Neural cell (in vitro differentiated cells): ENCODE results near the gene PBX1. TPM values are rescaled to one million over a fixed set of nuclear protein-coding genes. Genes with fewer than 3 reads are reported as not detected.

ENCODE experiments used
- H2AFZ ChIP-seq: fragments of 200-600, 300-800 bp; sonication (generic), shearing (Covaris generic); 2 replicates; pipeline ENCODE4 v1.6.0; 2014; ENCODE audit warnings: low read depth, mild to moderate bottlenecking, antibody characterized with exemption, low read length, moderate library complexity
- H3F3A ChIP-seq: fragments of 200-600 bp; shearing (Covaris generic); 2 replicates; pipeline ENCODE4 v1.6.1; 2016; ENCODE audit warnings: mild to moderate bottlenecking, moderate library complexity, mixed read lengths, antibody characterized with exemption, low read length; ENCODE audit not compliant: insufficient read depth, poor library complexity, severe bottlenecking
- H3K27ac ChIP-seq: fragments of 200-600, 300-800 bp; sonication (generic), shearing (Covaris generic); 2 replicates; pipeline ENCODE4 v1.5.1; 2014; ENCODE audit warnings: mild to moderate bottlenecking, low read length, moderate library complexity
- H3K27me3 ChIP-seq: fragments of 300-800, 200-600 bp; sonication (generic), shearing (Covaris generic); 2 replicates; pipeline ENCODE4 v1.6.0; 2014; ENCODE audit warnings: mild to moderate bottlenecking, low read depth, low read length, moderate library complexity; ENCODE audit not compliant: insufficient read depth
- H3K36me3 ChIP-seq: fragments of 300-800, 200-600 bp; sonication (generic), shearing (Covaris generic); 2 replicates; pipeline ENCODE4 v1.5.1; 2014; ENCODE audit warnings: mild to moderate bottlenecking, antibody characterized with exemption, low read length, moderate library complexity; ENCODE audit not compliant: insufficient read depth
- H3K4me2 ChIP-seq: fragments of 300-800, 200-600 bp; sonication (generic), shearing (Covaris generic); 2 replicates; pipeline ENCODE4 v1.6.0; 2014; ENCODE audit warnings: mild to moderate bottlenecking, low read length
- H3K4me3 ChIP-seq: fragments of 300-800, 200-600 bp; sonication (generic), shearing (Covaris generic); 2 replicates; pipeline ENCODE4 v1.5.1; 2014; ENCODE audit warnings: mild to moderate bottlenecking, low read length, moderate library complexity
- H3K79me2 ChIP-seq: fragments of 200-600 bp; shearing (Covaris generic); replicated peaks from 2 replicates; pipeline ENCODE4 v1.6.0; 2014; ENCODE audit warnings: mild to moderate bottlenecking, low read length, moderate library complexity; ENCODE audit not compliant: insufficient read depth
- H3K9ac ChIP-seq: fragments of 300-800, 200-600 bp; sonication (generic), shearing (Covaris generic); 2 replicates; pipeline ENCODE4 v1.6.1; 2016; ENCODE audit warnings: mild to moderate bottlenecking, low read length, mixed read lengths
- H3K9me2 ChIP-seq: fragments of 200-600 bp; shearing (Covaris generic); 2 replicates; pipeline ENCODE4 v1.6.1; 2016; ENCODE audit warnings: mild to moderate bottlenecking, low read length, mixed read lengths; ENCODE audit not compliant: insufficient read depth
- H3K9me3 ChIP-seq: fragments of 200-600, 300-800 bp; sonication (generic), shearing (Covaris generic); 2 replicates; pipeline ENCODE4 v1.6.1; 2016; ENCODE audit warnings: mild to moderate bottlenecking, mixed run types, low read length, moderate library complexity, mixed read lengths
- H4K20me1 ChIP-seq: fragments of 200-600 bp; shearing (Covaris generic); 2 replicates; pipeline ENCODE4 v1.6.1; 2016; ENCODE audit warnings: mild to moderate bottlenecking, mixed run types; ENCODE audit not compliant: insufficient read depth
- CTCF ChIP-seq: fragments of 450-650 bp; IDR thresholded peaks from 2 replicates; pipeline ENCODE4 v1.5.1; 2014; ENCODE audit warnings: antibody characterized with exemption, mild to moderate bottlenecking, moderate library complexity; ENCODE audit not compliant: poor library complexity, severe bottlenecking
- EP300 ChIP-seq: fragments of 450-650 bp; conservative IDR thresholded peaks from 2 replicates; pipeline ENCODE4 v1.6.1; 2014; ENCODE audit warnings: antibody characterized with exemption, mild to moderate bottlenecking, moderate library complexity; ENCODE audit not compliant: poor library complexity, severe bottlenecking
- EZH2 ChIP-seq: fragments of 200-600, 300-800 bp; shearing (Covaris generic), sonication (generic); IDR thresholded peaks from 2 replicates; pipeline ENCODE4 v1.6.1; 2014; ENCODE audit warnings: antibody characterized with exemption, low read length, borderline replicate concordance, mild to moderate bottlenecking; ENCODE audit not compliant: insufficient read depth, poor library complexity, severe bottlenecking
- MXI1 ChIP-seq: fragments of 450-650 bp; conservative IDR thresholded peaks from 2 replicates; pipeline ENCODE4 v1.6.1; 2014; ENCODE audit warnings: antibody characterized with exemption, mild to moderate bottlenecking; ENCODE audit not compliant: poor library complexity, severe bottlenecking
- POLR2AphosphoS5 ChIP-seq: IDR thresholded peaks from 2 replicates; pipeline ENCODE4 v1.6.1; 2012
- RAD21 ChIP-seq: fragments of 450-650 bp; conservative IDR thresholded peaks from 2 replicates; pipeline ENCODE4 v1.6.1; 2014; ENCODE audit warnings: antibody characterized with exemption, mild to moderate bottlenecking, moderate library complexity
- SMC3 ChIP-seq: fragments of 450-650 bp; conservative IDR thresholded peaks from 2 replicates; pipeline ENCODE4 v1.6.1; 2014; ENCODE audit warnings: antibody characterized with exemption, mild to moderate bottlenecking, moderate library complexity; ENCODE audit not compliant: poor library complexity
- TAF1 ChIP-seq: IDR thresholded peaks from 2 replicates; pipeline ENCODE4 v1.6.1; 2012; ENCODE audit warnings: low read depth
- polyA plus RNA-seq: library from polyadenylated mRNA; depleted of rRNA; stranded (reverse); fragments of >200 nt; gene quantifications from 2 replicates; pipeline ENCODE4 v1.2.3, GENCODE V29; 2014
- TF ChIP-seq, protein P1 (sequence below): IDR thresholded peaks from 2 replicates; pipeline ENCODE4 v1.6.1; 2012; ENCODE audit warnings: borderline replicate concordance

PBX1 gene
- polyA plus RNA-seq, 1 donor from 2014 or later: 42.4 TPM

- Histone ChIP-seq H4K20me1 (no peaks in the 10 kb centered on the region), H3K36me3 (no peaks in the 10 kb centered on the region), H3K27ac (no peak overlapping the region), H3K27me3 (no peaks in the 10 kb centered on the region), H3K4me3 (no peak overlapping the region), H3F3A (peaks cover 5% of the 10 kb centered on the region), H3K9ac (no peak overlapping the region), H3K9me3 (no peaks in the 10 kb centered on the region), H3K79me2 (peaks cover 74% of the 10 kb centered on the region), H2AFZ (no peak overlapping the region), H3K4me2 (no peak overlapping the region), H3K9me2 (no peaks in the 10 kb centered on the region)
- TF ChIP-seq MXI1: no peak
- TF ChIP-seq SMC3: no peak
- TF ChIP-seq EZH2: no peak
- no peak for TF ChIP-seq EP300
- TF ChIP-seq, protein P1, sequence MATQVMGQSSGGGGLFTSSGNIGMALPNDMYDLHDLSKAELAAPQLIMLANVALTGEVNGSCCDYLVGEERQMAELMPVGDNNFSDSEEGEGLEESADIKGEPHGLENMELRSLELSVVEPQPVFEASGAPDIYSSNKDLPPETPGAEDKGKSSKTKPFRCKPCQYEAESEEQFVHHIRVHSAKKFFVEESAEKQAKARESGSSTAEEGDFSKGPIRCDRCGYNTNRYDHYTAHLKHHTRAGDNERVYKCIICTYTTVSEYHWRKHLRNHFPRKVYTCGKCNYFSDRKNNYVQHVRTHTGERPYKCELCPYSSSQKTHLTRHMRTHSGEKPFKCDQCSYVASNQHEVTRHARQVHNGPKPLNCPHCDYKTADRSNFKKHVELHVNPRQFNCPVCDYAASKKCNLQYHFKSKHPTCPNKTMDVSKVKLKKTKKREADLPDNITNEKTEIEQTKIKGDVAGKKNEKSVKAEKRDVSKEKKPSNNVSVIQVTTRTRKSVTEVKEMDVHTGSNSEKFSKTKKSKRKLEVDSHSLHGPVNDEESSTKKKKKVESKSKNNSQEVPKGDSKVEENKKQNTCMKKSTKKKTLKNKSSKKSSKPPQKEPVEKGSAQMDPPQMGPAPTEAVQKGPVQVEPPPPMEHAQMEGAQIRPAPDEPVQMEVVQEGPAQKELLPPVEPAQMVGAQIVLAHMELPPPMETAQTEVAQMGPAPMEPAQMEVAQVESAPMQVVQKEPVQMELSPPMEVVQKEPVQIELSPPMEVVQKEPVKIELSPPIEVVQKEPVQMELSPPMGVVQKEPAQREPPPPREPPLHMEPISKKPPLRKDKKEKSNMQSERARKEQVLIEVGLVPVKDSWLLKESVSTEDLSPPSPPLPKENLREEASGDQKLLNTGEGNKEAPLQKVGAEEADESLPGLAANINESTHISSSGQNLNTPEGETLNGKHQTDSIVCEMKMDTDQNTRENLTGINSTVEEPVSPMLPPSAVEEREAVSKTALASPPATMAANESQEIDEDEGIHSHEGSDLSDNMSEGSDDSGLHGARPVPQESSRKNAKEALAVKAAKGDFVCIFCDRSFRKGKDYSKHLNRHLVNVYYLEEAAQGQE: no peak
- TF ChIP-seq CTCF: no peak
- TF ChIP-seq RAD21: no peak
- TF ChIP-seq TAF1: no peak
- no peak for TF ChIP-seq POLR2AphosphoS5
Observed at GRCh38 chr1:164733070-164733469, 174.1 kb downstream of the PBX1 start.

DNA sequence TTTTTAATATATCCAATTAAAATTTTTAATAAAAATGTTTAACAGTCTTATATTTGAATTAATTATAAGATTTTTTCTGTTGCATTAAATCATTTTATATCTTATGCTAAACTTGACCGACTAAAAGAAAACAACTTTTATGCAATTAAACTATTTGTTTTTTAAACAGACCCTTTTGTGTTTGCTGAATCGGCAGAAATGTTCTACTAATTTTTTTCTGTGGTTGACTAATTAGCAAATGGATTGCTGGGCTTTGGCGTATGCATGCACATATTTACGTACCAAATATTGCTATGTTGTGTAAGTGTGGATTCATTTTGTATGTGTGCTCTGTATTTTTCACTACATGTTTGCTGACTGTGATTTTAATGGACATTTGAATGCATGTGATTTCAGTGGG, 174.8 kb downstream of the PBX1 start:
- Histone ChIP-seq H3K36me3 (no peaks in the 10 kb centered on the region), H3K27me3 (no peaks in the 10 kb centered on the region), H3K9me3 (no peaks in the 10 kb centered on the region), H3K4me2 (no peak overlapping the region), H2AFZ (no peak overlapping the region), H3K27ac (no peak overlapping the region), H3F3A (peaks cover 5% of the 10 kb centered on the region), H3K4me3 (no peak overlapping the region), H3K9ac (no peak overlapping the region), H4K20me1 (no peaks in the 10 kb centered on the region), H3K9me2 (no peaks in the 10 kb centered on the region), H3K79me2 (peaks cover 68% of the 10 kb centered on the region)
- TF ChIP-seq RAD21: no peak
- TF ChIP-seq, protein P1: no peak
- no peak for TF ChIP-seq MXI1
- TF ChIP-seq CTCF: no peak
- TF ChIP-seq TAF1: no peak
- no peak for TF ChIP-seq EZH2
- TF ChIP-seq SMC3: no peak
